Loucy (cell line): ENCODE measurements around the gene CYB5B.

Experiments
- EZH2phosphoT487 ChIP-seq: fragments of 200-600 bp; IDR thresholded peaks from 2 replicates; pipeline ENCODE4 v1.6.1; 2018; ENCODE audit warnings: antibody characterized with exemption, mild to moderate bottlenecking, moderate library complexity, borderline replicate concordance
- TF ChIP-seq, protein P1 (sequence below): fragments of 200-600 bp; sonication (generic); conservative IDR thresholded peaks from 2 replicates; pipeline ENCODE4 v1.5.1; 2014; ENCODE audit warnings: mild to moderate bottlenecking, antibody characterized with exemption, low read length

DNA sequence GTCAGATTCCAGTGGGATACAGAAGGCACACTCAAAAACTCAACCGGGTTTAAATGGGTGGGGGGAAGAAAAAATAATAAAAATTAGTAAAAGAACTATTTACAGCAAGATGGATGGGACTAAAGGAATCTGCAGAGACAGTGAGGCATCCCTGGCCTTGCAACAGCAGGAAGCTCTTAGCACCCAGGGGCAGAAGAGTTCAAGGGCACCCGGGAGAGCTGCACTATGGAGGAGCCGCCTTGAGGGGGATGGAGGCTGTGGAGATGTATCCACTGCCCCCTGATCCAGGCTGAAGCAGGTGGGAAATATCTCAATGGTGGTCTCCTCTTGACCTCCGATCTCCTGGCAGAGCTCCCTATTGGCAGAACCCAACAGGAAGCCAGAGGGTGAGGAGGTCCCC, 72.0 kb downstream of the CYB5B start:
- TF ChIP-seq, protein P1, sequence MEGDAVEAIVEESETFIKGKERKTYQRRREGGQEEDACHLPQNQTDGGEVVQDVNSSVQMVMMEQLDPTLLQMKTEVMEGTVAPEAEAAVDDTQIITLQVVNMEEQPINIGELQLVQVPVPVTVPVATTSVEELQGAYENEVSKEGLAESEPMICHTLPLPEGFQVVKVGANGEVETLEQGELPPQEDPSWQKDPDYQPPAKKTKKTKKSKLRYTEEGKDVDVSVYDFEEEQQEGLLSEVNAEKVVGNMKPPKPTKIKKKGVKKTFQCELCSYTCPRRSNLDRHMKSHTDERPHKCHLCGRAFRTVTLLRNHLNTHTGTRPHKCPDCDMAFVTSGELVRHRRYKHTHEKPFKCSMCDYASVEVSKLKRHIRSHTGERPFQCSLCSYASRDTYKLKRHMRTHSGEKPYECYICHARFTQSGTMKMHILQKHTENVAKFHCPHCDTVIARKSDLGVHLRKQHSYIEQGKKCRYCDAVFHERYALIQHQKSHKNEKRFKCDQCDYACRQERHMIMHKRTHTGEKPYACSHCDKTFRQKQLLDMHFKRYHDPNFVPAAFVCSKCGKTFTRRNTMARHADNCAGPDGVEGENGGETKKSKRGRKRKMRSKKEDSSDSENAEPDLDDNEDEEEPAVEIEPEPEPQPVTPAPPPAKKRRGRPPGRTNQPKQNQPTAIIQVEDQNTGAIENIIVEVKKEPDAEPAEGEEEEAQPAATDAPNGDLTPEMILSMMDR, result no peak
- no peak for TF ChIP-seq EZH2phosphoT487
